WTC11 (cell line): Measurements from ENCODE around the gene CHAT.

Experiments used
- ZNF138 ChIP-seq: sonication (generic); formaldehyde crosslinking; conservative IDR thresholded peaks from 2 replicates; pipeline ENCODE4 v1.8.1; 2022; ENCODE audit warnings: mild to moderate bottlenecking, moderate library complexity, missing genetic modification reagents
- TF ChIP-seq, protein P1 (sequence below): fragments of 250-450 bp; sonication (Bioruptor Pico); IDR thresholded peaks from 2 replicates; pipeline ENCODE4 v1.8.0; 2021; ENCODE audit warnings: mild to moderate bottlenecking
- TF ChIP-seq, protein P2 (sequence below): sonication (generic); formaldehyde crosslinking; IDR thresholded peaks from 2 replicates; pipeline ENCODE4 v1.8.1; 2022; ENCODE audit warnings: mild to moderate bottlenecking, moderate library complexity, missing genetic modification reagents

DNA sequence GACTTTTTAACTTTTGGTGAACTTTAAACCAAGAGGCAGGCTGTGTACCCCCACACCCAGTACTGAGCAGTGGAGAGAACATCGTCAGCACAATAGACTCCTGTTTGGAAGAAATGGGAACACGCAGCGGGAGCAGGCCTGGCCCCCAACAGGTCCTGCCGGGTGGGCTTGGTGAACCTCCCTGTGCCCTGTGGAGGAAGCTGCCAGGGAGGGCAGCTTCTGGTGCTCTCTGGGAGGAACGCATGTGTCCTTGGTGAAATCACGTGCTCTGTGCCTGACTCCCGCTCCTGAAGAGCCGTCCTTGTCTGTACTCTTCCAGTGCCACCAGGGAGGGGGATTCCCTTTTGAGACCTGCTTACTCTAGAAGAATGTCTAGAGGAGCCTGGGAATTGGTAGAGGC, 31.6 kb downstream of the CHAT start:
- TF ChIP-seq, protein P1, sequence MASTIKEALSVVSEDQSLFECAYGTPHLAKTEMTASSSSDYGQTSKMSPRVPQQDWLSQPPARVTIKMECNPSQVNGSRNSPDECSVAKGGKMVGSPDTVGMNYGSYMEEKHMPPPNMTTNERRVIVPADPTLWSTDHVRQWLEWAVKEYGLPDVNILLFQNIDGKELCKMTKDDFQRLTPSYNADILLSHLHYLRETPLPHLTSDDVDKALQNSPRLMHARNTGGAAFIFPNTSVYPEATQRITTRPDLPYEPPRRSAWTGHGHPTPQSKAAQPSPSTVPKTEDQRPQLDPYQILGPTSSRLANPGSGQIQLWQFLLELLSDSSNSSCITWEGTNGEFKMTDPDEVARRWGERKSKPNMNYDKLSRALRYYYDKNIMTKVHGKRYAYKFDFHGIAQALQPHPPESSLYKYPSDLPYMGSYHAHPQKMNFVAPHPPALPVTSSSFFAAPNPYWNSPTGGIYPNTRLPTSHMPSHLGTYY: no peak
- TF ChIP-seq, protein P2, sequence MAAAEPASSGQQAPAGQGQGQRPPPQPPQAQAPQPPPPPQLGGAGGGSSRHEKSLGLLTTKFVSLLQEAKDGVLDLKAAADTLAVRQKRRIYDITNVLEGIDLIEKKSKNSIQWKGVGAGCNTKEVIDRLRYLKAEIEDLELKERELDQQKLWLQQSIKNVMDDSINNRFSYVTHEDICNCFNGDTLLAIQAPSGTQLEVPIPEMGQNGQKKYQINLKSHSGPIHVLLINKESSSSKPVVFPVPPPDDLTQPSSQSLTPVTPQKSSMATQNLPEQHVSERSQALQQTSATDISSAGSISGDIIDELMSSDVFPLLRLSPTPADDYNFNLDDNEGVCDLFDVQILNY (CRISPR knock-in tag): no peak
- no peak for TF ChIP-seq ZNF138 (CRISPR knock-in tag)
